ENCODE results near the gene MAN1C1. TPM values are rescaled to one million over a fixed set of nuclear protein-coding genes. Genes with fewer than 3 reads are reported as not detected.

MAN1C1 gene
- total RNA-seq, 1 donor from 2014 or later: 9.1 TPM

DNA sequence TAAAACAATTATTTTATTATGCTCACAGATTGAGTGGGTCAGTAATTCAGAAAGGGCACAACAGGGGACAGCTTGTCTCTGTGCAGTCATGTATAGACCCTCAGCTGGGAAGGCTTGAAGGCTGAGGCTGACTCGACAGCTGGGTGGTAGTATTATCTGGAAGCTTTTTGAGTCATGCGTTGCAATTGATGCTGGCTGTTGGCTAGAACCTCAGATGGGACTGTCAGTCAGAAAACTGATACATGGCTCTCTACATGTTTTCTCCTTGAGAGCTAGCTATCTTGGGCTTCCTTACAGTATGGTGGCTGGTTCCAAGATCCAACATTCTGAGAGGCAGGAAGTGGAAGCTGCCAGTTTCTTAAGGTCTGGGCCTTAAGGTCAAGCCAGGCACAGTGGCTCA, 121.9 kb downstream of the MAN1C1 start:
- Mint-ChIP-seq H3K27me3 (peaks cover 16% of the 10 kb centered on the region), H3K4me1 (ENCODE audit: unreplicated experiment) (peaks cover 8% of the 10 kb centered on the region), H3K27ac (no peak overlapping the region), H3K36me3 (no peaks in the 10 kb centered on the region), H3K4me3 (no peak overlapping the region), H3K9me3 (no peaks in the 10 kb centered on the region)
- TF ChIP-seq, protein P1, sequence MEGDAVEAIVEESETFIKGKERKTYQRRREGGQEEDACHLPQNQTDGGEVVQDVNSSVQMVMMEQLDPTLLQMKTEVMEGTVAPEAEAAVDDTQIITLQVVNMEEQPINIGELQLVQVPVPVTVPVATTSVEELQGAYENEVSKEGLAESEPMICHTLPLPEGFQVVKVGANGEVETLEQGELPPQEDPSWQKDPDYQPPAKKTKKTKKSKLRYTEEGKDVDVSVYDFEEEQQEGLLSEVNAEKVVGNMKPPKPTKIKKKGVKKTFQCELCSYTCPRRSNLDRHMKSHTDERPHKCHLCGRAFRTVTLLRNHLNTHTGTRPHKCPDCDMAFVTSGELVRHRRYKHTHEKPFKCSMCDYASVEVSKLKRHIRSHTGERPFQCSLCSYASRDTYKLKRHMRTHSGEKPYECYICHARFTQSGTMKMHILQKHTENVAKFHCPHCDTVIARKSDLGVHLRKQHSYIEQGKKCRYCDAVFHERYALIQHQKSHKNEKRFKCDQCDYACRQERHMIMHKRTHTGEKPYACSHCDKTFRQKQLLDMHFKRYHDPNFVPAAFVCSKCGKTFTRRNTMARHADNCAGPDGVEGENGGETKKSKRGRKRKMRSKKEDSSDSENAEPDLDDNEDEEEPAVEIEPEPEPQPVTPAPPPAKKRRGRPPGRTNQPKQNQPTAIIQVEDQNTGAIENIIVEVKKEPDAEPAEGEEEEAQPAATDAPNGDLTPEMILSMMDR (conservative IDR thresholded peaks at IDR 0.05): no peak
- DNase-seq (ENCODE audit: extremely low spot score, unreplicated experiment): no peak

DNA sequence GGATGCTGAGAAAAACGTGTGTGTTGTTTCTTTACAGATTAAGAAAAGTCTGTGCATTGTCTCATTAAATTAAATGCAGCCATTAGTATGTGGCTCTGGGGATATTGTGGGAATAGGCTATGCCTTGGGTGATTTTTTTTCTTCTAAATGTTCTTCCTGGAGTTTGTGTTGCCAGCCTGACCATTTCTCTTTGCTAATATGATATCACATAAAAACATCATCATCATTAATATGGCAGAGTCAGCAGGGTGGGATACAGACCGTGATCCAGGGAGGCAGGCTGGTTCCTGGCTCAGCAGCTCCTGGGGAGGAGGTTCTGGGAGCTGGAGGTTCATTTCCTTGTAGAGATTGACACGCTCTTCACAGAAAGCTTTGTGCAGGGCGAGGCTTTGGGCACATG, 122.8 kb downstream of the MAN1C1 start:
- H3K4me1 Mint-ChIP-seq (ENCODE audit: unreplicated experiment): peaks cover 8% of the 10 kb centered on the region

DNA sequence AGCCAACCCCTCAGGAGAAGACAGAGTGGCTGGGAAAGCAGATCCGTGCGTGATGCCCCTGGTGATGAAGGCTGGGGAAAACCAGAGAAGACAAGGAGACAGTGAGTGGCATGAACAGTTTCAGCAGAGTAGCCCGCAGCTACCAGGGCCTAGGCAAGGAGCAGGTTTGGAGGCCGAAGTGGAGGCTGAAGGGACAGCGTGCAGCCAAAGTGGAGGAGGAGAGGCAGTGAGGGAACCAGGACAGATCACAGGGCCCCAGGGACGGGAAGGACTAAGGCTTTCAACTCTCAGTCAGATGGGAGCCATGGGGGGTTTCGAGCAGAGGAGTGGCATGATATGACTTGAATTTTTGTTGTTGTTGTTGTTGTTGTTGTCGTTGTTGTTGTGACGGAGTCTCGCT, 123.5 kb downstream of the MAN1C1 start:
- TF ChIP-seq, protein P1 (conservative IDR thresholded peaks at IDR 0.05): no peak
- no peak for DNase-seq (ENCODE audit: extremely low spot score, unreplicated experiment)
- Mint-ChIP-seq H3K27me3 (peaks cover 12% of the 10 kb centered on the region), H3K9me3 (no peaks in the 10 kb centered on the region), H3K4me3 (no peak overlapping the region), H3K4me1 (ENCODE audit: unreplicated experiment) (peaks cover 8% of the 10 kb centered on the region), H3K36me3 (no peaks in the 10 kb centered on the region), H3K27ac (no peak overlapping the region)

More for the DNA sequence above, 122.8 kb downstream of the MAN1C1 start:
- no peak for DNase-seq (ENCODE audit: extremely low spot score, unreplicated experiment)
- TF ChIP-seq, protein P1 (conservative IDR thresholded peaks at IDR 0.05): no peak
- Mint-ChIP-seq H3K9me3 (no peaks in the 10 kb centered on the region), H3K36me3 (no peaks in the 10 kb centered on the region), H3K4me3 (no peak overlapping the region), H3K27ac (no peak overlapping the region), H3K27me3 (peaks cover 16% of the 10 kb centered on the region)

DNA sequence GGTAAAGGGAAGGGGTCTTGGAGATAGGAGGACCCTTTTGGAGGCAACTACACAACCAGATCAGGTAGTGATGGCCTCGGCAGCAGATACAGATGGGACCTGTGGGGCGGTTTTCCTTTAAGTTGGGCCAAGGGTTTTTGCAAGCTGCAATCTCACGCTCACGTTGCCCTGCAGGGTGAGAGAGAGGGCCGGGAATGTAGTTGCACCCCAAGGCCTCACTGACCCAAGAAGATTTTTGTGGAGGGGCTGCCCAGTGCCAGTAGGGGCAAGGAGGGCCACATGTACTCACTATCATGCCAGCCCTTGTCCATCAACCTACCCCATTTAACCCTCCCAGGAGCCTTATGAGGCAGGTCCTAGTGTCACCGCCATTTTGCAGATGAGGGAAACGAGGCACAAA, 125.7 kb downstream of the MAN1C1 start:
- Mint-ChIP-seq H3K9me3 (no peaks in the 10 kb centered on the region), H3K4me3 (no peak overlapping the region), H3K36me3 (no peaks in the 10 kb centered on the region), H3K27me3 (peaks cover 10% of the 10 kb centered on the region), H3K27ac (no peak overlapping the region), H3K4me1 (ENCODE audit: unreplicated experiment) (peaks cover 3% of the 10 kb centered on the region)
- TF ChIP-seq, protein P1 (conservative IDR thresholded peaks at IDR 0.05): no peak
- DNase-seq (ENCODE audit: extremely low spot score, unreplicated experiment): no peak

DNA sequence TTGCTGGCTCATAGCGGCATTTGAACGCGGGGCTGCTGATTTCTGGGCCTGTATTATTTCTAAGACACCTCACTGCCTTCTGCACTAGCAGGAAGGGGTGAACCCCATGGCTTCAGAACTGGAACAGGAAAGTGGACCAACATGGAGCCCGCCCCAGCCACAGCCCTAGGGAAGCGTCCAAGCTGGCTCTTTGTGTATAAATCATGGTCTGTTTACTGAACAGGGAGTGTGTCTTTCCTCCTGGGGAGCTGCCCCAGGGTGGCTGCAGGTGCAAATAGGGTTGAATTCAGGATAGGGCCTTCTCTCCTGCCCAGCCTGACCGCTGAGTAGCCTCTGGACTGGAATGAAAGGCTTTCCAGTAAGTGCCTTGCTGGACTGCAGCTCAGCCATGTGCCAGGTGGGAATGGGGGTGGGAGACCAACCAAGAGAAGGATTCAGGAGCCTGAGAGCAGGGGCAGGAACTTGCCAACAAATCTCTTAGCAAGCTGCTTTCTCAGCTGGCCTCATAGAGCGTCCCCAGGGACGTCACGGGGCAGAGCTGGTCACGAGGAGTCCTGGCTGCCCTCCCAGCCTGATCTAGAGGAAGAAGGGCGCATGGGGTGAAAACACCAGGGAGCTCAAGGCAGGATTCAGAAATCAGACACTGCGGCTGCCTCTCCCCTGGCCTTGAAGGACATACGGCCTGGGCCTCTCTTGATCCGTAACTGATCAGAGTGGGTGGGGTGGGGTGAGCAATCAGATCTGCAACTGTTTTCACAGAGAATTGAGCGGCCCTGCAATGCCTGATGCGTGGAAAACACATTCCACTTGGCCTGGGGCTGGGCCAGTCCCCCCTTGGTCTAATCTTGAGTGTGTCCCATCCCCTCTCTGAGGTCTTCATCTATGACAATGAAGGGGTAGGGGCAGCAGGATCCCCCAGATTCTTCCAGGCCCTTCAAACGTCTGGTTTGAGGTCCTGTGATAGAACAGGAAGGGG, 126.9 kb downstream of the MAN1C1 start:
- Mint-ChIP-seq H3K27me3 (peaks cover 10% of the 10 kb centered on the region), H3K4me1 (ENCODE audit: unreplicated experiment) (peaks cover 3% of the 10 kb centered on the region), H3K9me3 (no peaks in the 10 kb centered on the region), H3K4me3 (no peak overlapping the region), H3K36me3 (no peaks in the 10 kb centered on the region), H3K27ac (no peak overlapping the region)
- DNase-seq (ENCODE audit: extremely low spot score, unreplicated experiment): no peak
- TF ChIP-seq, protein P1 (conservative IDR thresholded peaks at IDR 0.05): no peak

Data from type B pancreatic cell (in vitro differentiated cells).